HepG2 (cell line): ENCODE measurements around the gene PRRC2A. TPM values are rescaled to one million over a fixed set of nuclear protein-coding genes. Genes with fewer than 3 reads are reported as not detected.

Experiments used
- ATM ChIP-seq: fragments of 450-650 bp; IDR thresholded peaks from 2 replicates; pipeline ENCODE4 v1.7.1; 2017; ENCODE audit warnings: mild to moderate bottlenecking, borderline replicate concordance
- CEBPB ChIP-seq: IDR thresholded peaks from 2 replicates; pipeline ENCODE4 v1.6.1; 2011; ENCODE audit warnings: low read depth, low read length, improper control_type of control experiment, borderline replicate concordance
- GTF3A ChIP-seq: sonication (generic); formaldehyde crosslinking; conservative IDR thresholded peaks from 2 replicates; pipeline ENCODE4 v1.4.0; 2020; ENCODE audit warnings: mild to moderate bottlenecking, missing genetic modification reagents
- HNF4G ChIP-seq, 2 experiments: sonication (generic) in 1 of 2; formaldehyde crosslinking in 1 of 2; IDR thresholded peaks; 2 replicates each; pipeline versions ENCODE4 v1.4.0 to v1.6.1; 2011 to 2020; ENCODE audit warnings: borderline replicate concordance in 2 of 2, low read depth in 2 of 2, mild to moderate bottlenecking in 2 of 2, low read length in 1 of 2, missing genetic modification reagents in 1 of 2, moderate library complexity in 1 of 2
- IKZF4 ChIP-seq: sonication (generic); formaldehyde crosslinking; IDR thresholded peaks from 2 replicates; pipeline ENCODE4 v1.5.1; 2020; ENCODE audit warnings: borderline replicate concordance, mild to moderate bottlenecking, low read depth, missing genetic modification reagents; ENCODE audit errors: not compliant biosample characterization
- IRF2 ChIP-seq: IDR thresholded peaks from 2 replicates; pipeline ENCODE4 v1.6.1; 2018; ENCODE audit warnings: missing genetic modification reagents, missing compliant biosample characterization
- KDM6A ChIP-seq: IDR thresholded peaks from 2 replicates; pipeline ENCODE4 v1.6.1; 2016; ENCODE audit warnings: low read depth
- MLLT10 ChIP-seq: sonication (generic); formaldehyde crosslinking; IDR thresholded peaks from 2 replicates; pipeline ENCODE4 v1.4.0; 2020; ENCODE audit warnings: missing genetic modification reagents
- SAP130 ChIP-seq: IDR thresholded peaks from 2 replicates; pipeline ENCODE4 v1.6.1; 2016; ENCODE audit warnings: low read depth
- SMYD3 ChIP-seq: sonication (generic); formaldehyde crosslinking; IDR thresholded peaks from 2 replicates; pipeline ENCODE4 v1.8.1; 2023; ENCODE audit warnings: mild to moderate bottlenecking, missing genetic modification reagents
- ZNF143 ChIP-seq: sonication (generic); formaldehyde crosslinking; IDR thresholded peaks from 2 replicates; pipeline ENCODE4 v1.4.0; 2020; ENCODE audit warnings: missing genetic modification reagents
- ZNF18 ChIP-seq: sonication (generic); formaldehyde crosslinking; IDR thresholded peaks from 2 replicates; pipeline ENCODE4 v1.8.0; 2022; ENCODE audit warnings: mild to moderate bottlenecking, missing genetic modification reagents; ENCODE audit not compliant: insufficient replicate concordance
- ZNF407 ChIP-seq: sonication (generic); formaldehyde crosslinking; IDR thresholded peaks from one replicate; pipeline ENCODE4 v1.5.1; 2020; ENCODE audit warnings: mild to moderate bottlenecking, missing genetic modification reagents; ENCODE audit errors: not compliant biosample characterization
- ZNF607 ChIP-seq: sonication (generic); formaldehyde crosslinking; IDR thresholded peaks from 2 replicates; pipeline ENCODE4 v1.5.1; 2020; ENCODE audit warnings: missing genetic modification reagents, mild to moderate bottlenecking, borderline replicate concordance
- ZNF724P ChIP-seq: sonication (generic); formaldehyde crosslinking; IDR thresholded peaks from 2 replicates; pipeline ENCODE4 v1.8.0; 2022; ENCODE audit warnings: missing genetic modification reagents, borderline replicate concordance
- ZZZ3 ChIP-seq: sonication (generic); formaldehyde crosslinking; IDR thresholded peaks from 2 replicates; pipeline ENCODE4 v1.4.0; 2020; ENCODE audit warnings: missing genetic modification reagents, mild to moderate bottlenecking, borderline replicate concordance
- polyA plus RNA-seq, 8 experiments: library from polyadenylated mRNA; depleted of rRNA in 3 of 8; stranded (reverse) in 7 of 8; unstranded in 1 of 8; fragments of >200 nt; fragmentation: Illumina TruSeq in 4 of 8; extraction: Trizol in 4 of 8; gene quantifications; 2 replicates each; pipeline versions ENCODE4 v1.2.1 to v1.2.3, GENCODE V29; 2011 to 2016; ENCODE audit warnings: low read depth in 4 of 8, missing spikeins in 1 of 8, mixed read lengths in 1 of 8; ENCODE audit not compliant: insufficient read depth in 1 of 8
- total RNA-seq, 5 experiments: library from RNA; depleted of rRNA; stranded (reverse); fragments of >200 nt; fragmentation: Illumina TruSeq; extraction: Trizol; gene quantifications; 2 replicates each; pipeline ENCODE4 v1.2.3, GENCODE V29; 2016; ENCODE audit warnings: low read depth in 1 of 5
- TF ChIP-seq, protein P1 (sequence below): IDR thresholded peaks from 2 replicates; pipeline ENCODE4 v1.6.1; 2016; ENCODE audit warnings: low read depth, borderline replicate concordance
- TF ChIP-seq, protein P2 (sequence below): sonication (generic); formaldehyde crosslinking; IDR thresholded peaks from 2 replicates; pipeline ENCODE4 v1.5.1; 2020; ENCODE audit warnings: missing genetic modification reagents, mild to moderate bottlenecking, borderline replicate concordance

Gene PRRC2A
- total and polyA plus RNA-seq, 2 of the 13 experiments (the other 11 are each of a cell fraction or from before 2014, with no cell fraction given): 38.9 to 47.4 TPM

DNA sequence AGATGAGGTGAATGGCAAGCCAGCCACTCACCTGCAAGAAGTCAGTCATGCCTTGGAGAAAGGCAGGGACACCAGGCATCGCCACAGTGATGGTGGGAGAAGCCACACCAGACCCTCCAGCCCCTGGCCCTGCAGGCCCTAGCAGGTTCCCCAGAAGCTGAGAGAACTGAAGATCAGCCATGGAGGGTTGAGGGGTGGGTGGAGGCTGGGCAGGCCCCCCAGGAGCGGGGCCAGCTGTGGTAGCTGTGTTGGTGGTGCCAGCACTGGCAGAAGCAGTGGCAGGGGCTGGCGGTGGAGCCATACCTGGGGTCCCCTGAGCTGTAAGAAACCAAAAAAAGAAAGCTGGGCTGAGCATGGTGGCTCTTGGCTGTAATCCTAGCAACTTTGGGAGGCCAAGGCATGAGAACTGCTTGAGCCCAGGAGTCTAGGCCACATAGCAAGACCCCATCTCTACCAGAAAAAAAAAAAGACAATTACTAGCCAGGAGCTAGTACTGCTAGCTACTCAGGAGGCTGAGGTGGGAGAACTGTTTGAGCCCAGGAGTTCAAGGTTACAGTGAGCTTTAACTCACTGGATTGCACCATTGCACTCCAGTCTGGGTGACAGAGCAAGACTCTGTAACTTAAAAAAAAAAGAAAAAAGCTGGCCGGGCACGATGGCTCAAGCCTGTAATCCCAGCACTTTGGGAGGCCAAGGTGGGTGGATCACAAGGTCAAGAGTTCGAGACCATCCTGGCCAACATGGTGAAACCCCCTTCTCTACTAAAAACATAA, 22.5 kb downstream of the PRRC2A start (continued):
- TF ChIP-seq ZNF407 (CRISPR knock-in tag) (no peak), ZNF607 (no peak), ZNF18 (CRISPR knock-in tag) (no peak), ZNF724P (no peak), SAP130 (CRISPR knock-in tag) (peak; percentile 30; the same call in 1 of the 2 replicates), SMYD3 (CRISPR knock-in tag) (no peak), ZNF143 (CRISPR knock-in tag) (no peak), HNF4G (IDR thresholded peaks at IDR 0.05; ENCODE audit: borderline replicate concordance, low read depth, low read length) (peak; percentile 20; the same call in 1 of the 2 replicates), HNF4G (CRISPR knock-in tag; IDR thresholded peaks at IDR 0.05; ENCODE audit: borderline replicate concordance, low read depth) (no peak), ZZZ3 (no peak), GTF3A (CRISPR knock-in tag) (no peak), IRF2 (no peak), IKZF4 (CRISPR knock-in tag) (no peak), CEBPB (peak; percentile 77; the same call in 1 of the 2 replicates), ATM (no peak), KDM6A (no peak), MLLT10 (CRISPR knock-in tag) (no peak)
- TF ChIP-seq, protein P1, sequence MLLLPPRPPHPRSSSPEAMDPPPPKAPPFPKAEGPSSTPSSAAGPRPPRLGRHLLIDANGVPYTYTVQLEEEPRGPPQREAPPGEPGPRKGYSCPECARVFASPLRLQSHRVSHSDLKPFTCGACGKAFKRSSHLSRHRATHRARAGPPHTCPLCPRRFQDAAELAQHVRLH (CRISPR knock-in tag): no peak
- TF ChIP-seq, protein P2, sequence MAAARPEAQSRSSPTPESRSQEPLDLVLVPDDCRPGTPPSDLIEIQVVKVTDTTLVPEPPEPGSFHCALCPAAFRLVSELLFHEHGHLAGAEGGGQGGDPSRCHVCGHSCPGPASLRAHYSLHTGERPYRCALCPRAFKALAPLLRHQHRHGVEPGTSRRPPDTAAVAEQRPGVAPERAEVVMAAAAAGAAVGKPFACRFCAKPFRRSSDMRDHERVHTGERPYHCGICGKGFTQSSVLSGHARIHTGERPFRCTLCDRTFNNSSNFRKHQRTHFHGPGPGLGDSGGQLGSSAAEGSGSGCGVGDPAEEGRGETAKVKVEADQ: no peak
